Neural progenitor cell (in vitro differentiated cells): ENCODE measurements around the gene TTLL3.

ENCODE experiments used
- CTCF ChIP-seq: fragments of 200-600 bp; sonication (generic); IDR thresholded peaks from 2 replicates; pipeline ENCODE4 v1.5.1; 2017; ENCODE audit warnings: antibody characterized with exemption, mild to moderate bottlenecking
- EZH2 ChIP-seq: fragments of 200-600 bp; sonication (generic); IDR thresholded peaks from 2 replicates; pipeline ENCODE4 v1.6.1; 2017; ENCODE audit warnings: antibody characterized with exemption, mild to moderate bottlenecking, moderate library complexity
- EZH2phosphoT487 ChIP-seq: fragments of 200-600 bp; sonication (generic); IDR thresholded peaks from 2 replicates; pipeline ENCODE4 v1.6.1; 2017; ENCODE audit warnings: antibody characterized with exemption

- TF ChIP-seq CTCF (no peak), EZH2 (peak; percentile 34), EZH2phosphoT487 (no peak)
Observed at GRCh38 chr3:9810433-9810770, 340 bp downstream of the TTLL3 start.
